GM13976 (cell line): ENCODE results near the gene TMEM266.

ENCODE experiments used
- DNase-seq: peaks from one replicate; pipeline ENCODE4 v3.0.0; 2012; ENCODE audit warnings: low spot score
- in situ Hi-C: fragments of 300-500 bp; cut with MboI; formaldehyde crosslinking; loops from one replicate; pipeline ENCODE4 v1.12.0; 2022; ENCODE audit warnings: low sequenced_read_pairs, mixed read lengths, inconsistent platforms; ENCODE audit not compliant: unreplicated experiment
- TF ChIP-seq, protein P1 (sequence below): IDR thresholded peaks from 2 replicates; pipeline ENCODE4 v1.5.1; 2012; ENCODE audit warnings: borderline replicate concordance, mild to moderate bottlenecking; ENCODE audit not compliant: insufficient read depth; ENCODE audit errors: extremely low read depth, missing control alignments, control extremely low read depth

Gene TMEM266

DNA sequence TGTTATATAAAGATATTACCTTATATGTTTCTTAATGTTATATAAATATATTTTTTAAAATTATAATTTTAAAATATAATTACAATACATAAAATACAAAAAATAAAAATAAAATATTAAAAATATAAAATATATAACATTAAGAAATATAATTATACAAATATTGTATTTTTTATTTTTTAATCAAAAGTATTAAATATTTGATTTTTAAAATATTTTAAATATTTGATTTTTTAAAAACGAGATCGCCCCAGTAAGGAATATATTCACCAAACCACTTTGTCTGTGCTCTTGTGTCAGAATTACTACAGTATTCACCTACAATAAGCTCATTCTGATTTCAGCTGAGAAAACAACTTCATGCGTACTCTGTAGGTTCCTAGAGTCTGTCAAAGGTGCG, 162.4 kb downstream of the TMEM266 start:
- DNase-seq = no peak
- TF ChIP-seq, protein P1, sequence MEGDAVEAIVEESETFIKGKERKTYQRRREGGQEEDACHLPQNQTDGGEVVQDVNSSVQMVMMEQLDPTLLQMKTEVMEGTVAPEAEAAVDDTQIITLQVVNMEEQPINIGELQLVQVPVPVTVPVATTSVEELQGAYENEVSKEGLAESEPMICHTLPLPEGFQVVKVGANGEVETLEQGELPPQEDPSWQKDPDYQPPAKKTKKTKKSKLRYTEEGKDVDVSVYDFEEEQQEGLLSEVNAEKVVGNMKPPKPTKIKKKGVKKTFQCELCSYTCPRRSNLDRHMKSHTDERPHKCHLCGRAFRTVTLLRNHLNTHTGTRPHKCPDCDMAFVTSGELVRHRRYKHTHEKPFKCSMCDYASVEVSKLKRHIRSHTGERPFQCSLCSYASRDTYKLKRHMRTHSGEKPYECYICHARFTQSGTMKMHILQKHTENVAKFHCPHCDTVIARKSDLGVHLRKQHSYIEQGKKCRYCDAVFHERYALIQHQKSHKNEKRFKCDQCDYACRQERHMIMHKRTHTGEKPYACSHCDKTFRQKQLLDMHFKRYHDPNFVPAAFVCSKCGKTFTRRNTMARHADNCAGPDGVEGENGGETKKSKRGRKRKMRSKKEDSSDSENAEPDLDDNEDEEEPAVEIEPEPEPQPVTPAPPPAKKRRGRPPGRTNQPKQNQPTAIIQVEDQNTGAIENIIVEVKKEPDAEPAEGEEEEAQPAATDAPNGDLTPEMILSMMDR = no peak
- in situ Hi-C loops = no loop called here

DNA sequence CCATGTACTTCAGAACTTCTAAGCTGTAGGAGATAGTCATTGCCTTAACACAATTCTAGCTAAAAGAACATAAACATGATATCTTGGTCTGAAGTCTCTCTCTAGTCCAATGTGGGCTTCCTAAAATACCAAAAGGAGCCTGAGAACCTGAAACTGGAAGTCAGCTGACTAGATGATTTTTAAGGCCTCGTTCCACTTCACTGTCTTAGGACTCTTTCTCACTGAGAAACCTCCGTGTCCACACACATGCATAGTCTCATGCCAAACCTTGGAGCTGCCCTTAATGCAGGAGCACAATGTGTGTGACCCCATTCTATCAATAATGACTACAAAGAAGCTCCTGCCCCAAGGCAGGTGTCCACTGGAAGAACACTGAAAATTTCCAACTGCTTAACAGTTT, 163.7 kb downstream of the TMEM266 start:
- peak; percentile 69 for DNase-seq
- TF ChIP-seq, protein P1 = no peak
- in situ Hi-C loops = no loop called here

DNA sequence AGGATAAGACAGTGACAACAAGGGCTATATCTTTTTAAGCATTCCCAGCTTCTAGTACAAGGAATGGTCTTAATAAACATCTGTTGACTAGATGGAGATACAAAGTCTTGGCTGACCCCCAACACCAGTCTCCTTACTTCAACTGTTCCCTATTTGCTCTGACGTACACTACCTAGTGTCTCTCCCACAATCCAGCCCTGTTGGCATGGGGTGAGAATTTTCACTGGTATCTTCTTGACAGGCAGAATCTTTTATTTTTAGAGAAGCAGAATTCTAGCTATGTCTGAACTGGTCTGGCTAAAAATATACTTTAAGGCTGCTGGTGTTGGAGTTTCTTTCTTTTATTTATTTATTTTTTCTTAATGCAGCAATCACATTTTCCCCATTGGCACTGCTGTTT, 169.5 kb downstream of the TMEM266 start:
- DNase-seq = no peak
- TF ChIP-seq, protein P1 = no peak
- in situ Hi-C loops = no loop called here

DNA sequence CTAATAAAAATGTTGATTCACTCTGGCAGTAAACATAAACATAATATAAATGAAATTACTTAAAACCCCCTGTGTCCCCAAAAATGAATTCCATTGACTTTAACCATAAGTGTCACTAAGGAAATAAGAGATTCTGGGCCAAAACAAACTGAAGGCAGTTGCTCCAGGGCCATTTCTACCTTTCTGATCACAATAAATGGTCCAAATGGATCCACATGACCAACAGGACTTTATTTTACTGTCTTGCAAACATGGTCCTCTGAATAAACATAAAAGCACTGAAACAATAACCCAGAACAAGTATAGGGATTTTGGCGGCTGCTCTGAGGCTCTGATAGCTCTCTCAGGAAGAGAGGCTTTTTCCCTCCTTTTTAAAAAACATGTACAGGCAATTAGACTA, 174.1 kb downstream of the TMEM266 start:
- DNase-seq = no peak
- TF ChIP-seq, protein P1 = no peak
- in situ Hi-C loops = no loop called here

DNA sequence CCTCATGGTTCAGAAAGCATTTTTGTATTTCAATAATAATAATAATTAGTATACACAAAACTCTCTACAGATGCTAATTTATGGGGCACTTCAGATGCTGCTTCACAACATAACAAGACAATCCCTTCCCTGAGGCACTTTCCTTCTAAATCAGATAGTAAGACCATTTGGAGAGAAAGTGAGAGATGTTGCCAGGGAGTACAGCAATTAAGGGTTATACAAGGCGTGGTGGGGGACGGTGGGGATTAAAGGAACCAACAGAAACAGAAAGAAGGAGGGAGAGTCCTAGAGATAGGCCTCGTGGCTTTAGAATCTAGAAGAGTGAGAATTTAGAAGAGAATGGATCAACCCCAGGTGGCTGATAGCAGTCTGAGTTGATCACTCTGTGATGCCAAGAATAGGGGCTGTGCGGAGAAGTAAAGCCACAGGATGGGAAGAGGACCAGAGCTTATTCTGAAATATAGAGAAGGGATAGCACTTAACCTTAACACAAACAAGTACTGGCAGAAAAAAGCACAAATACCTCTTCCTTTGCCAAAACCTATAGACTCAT, 174.6 kb downstream of the TMEM266 start:
- no peak for DNase-seq
- in situ Hi-C loops = no loop called here
- TF ChIP-seq, protein P1 = no peak

DNA sequence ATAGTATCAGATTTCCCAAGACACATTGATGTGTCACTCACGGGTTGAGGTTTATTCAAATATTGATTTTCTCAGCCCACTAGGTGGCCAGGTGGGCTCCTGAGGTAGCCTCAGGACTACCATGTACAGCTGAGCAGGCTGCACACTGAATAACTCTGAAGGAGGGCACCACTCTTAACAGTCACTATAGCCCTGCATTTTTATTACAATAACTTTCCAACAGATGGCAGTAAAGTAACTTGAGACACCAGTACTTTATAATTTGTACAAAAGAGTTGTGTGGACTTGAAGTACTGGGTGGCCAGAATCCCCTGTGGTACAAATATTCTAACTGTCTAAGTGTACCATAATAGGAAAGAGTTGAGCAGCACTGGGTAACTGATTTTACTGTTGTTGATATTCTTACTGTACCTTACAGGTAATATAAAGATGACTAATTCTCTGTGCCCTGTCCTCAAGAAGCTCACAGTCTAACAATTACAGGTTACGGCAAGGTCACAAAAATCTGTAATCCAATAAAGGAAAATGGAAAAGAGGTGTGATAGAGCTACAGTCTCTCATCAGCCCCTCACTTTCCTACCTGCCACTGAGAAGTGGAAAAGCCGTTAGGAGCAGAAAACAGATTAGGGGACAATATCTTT, 175.5 kb downstream of the TMEM266 start:
- TF ChIP-seq, protein P1 = no peak
- in situ Hi-C loops = no loop called here
- peak; percentile 42 for DNase-seq
